K562 (cell line): ENCODE data around the gene MYCN. TPM values are rescaled to one million over a fixed set of nuclear protein-coding genes. Genes with fewer than 3 reads are reported as not detected.

ENCODE experiments used
- ATAC-seq: fragments of 200-7000 bp; cut with Tn5 transposase; 3 replicates; pipeline ENCODE4 v1.9.1; 2020; ENCODE audit warnings: moderate library complexity
- BruUV-seq: library from RNA; stranded (reverse); fragments of 400-500 nt; replicated peaks from 2 replicates; lab custom pipeline; 2021; lab: Mats Ljungman, UMichigan
- CTCF ChIA-PET: fragments of 300-600 bp; formaldehyde crosslinking; extraction: SDS; loops from one replicate; lab custom pipeline; 2021; ENCODE audit warnings: low intra/inter-chr PET ratio; lab: Yijun Ruan, JAX
- POLR2A ChIA-PET: fragments of 300-600, 350-650 bp; sonication (Branson Sonifier 250); formaldehyde crosslinking; extraction: SDS; loops from one replicate; lab custom pipeline; 2021; ENCODE audit warnings: antibody characterized with exemption, inconsistent platforms; lab: Yijun Ruan, JAX
- DNase-seq, 4 experiments: peaks; one replicate each; pipeline versions ENCODE4 v3.0.0 to v3.0.0-alpha.2; 2011 to 2018; ENCODE audit warnings: low spot score in 3 of 4, mixed read lengths in 3 of 4; ENCODE audit errors: extremely low read depth in 1 of 4
- FAIRE-seq: peaks from 2 replicates; lab custom pipeline; 2011; peaks lifted over from hg19 to GRCh38; lab: Jason Lieb, UNC
- H2AFZ ChIP-seq: 2 replicates; pipeline ENCODE4 v1.6.0; 2011; ENCODE audit warnings: low read depth, low read length, control low read depth, inconsistent platforms
- H3K27ac ChIP-seq: fragments of 200-600 bp; 3 replicates; pipeline ENCODE4 v1.8.0; 2011; ENCODE audit warnings: low read depth, mild to moderate bottlenecking, control low read depth, inconsistent platforms, low read length, moderate library complexity, mixed read lengths; ENCODE audit errors: extremely low read depth
- H3K27me3 ChIP-seq, 2 experiments: fragments of 300-600 bp in 1 of 2; 2 replicates in 1 of 2; 3 replicates in 1 of 2; pipeline versions ENCODE4 v1.6.0 to v1.8.0; 2011; ENCODE audit warnings: inconsistent platforms in 2 of 2, low read length in 2 of 2, mild to moderate bottlenecking in 1 of 2, mixed read lengths in 1 of 2, moderate library complexity in 1 of 2; ENCODE audit not compliant: control insufficient read depth in 2 of 2, insufficient read depth in 2 of 2
- H3K36me3 ChIP-seq: fragments of 300-600 bp; 3 replicates; pipeline ENCODE4 v1.8.0; 2011; ENCODE audit warnings: mild to moderate bottlenecking, low read length, inconsistent platforms; ENCODE audit not compliant: control insufficient read depth, insufficient read depth
- H3K4me1 ChIP-seq, 2 experiments: fragments of 200-600 bp in 1 of 2; replicated peaks in 1 of 2; 2 replicates in 1 of 2; 3 replicates in 1 of 2; pipeline versions ENCODE4 v1.5.1 to v1.8.0; 2011; ENCODE audit warnings: inconsistent platforms in 2 of 2, low read length in 2 of 2, mild to moderate bottlenecking in 1 of 2, mixed read lengths in 1 of 2, moderate library complexity in 1 of 2; ENCODE audit not compliant: control insufficient read depth in 2 of 2, insufficient read depth in 2 of 2
- H3K4me2 ChIP-seq: 2 replicates; pipeline ENCODE4 v1.6.1; 2011; ENCODE audit warnings: low read length, control low read depth, inconsistent platforms, mixed read lengths; ENCODE audit not compliant: insufficient read depth
- H3K4me3 ChIP-seq: fragments of 200-600 bp; sonication (generic), shearing (Covaris generic); 2 replicates; pipeline ENCODE4 v1.5.1; 2016; ENCODE audit warnings: control low read depth, inconsistent platforms
- H3K79me2 ChIP-seq: fragments of 200-600 bp; 3 replicates; pipeline ENCODE4 v1.8.0; 2011; ENCODE audit warnings: low read length, inconsistent platforms; ENCODE audit not compliant: control insufficient read depth, insufficient read depth
- H3K9ac ChIP-seq, 2 experiments: 2 replicates each; pipeline versions ENCODE4 v1.6.0 to v1.6.1; 2011; ENCODE audit warnings: low read depth in 2 of 2, low read length in 2 of 2, control low read depth in 1 of 2, inconsistent platforms in 1 of 2, mild to moderate bottlenecking in 1 of 2, mixed read lengths in 1 of 2; ENCODE audit not compliant: insufficient read depth in 1 of 2
- H3K9me1 ChIP-seq: one replicate; pipeline ENCODE4 v1.6.0; 2011; ENCODE audit warnings: inconsistent platforms, mild to moderate bottlenecking, low read length, moderate library complexity; ENCODE audit not compliant: control insufficient read depth, insufficient read depth
- H3K9me3 ChIP-seq: replicated peaks from 2 replicates; pipeline ENCODE4 v1.5.1; 2011; ENCODE audit warnings: low read depth, low read length, inconsistent platforms; ENCODE audit not compliant: control insufficient read depth, insufficient read depth
- H4K20me1 ChIP-seq: replicated peaks from 2 replicates; pipeline ENCODE4 v1.6.1; 2011; ENCODE audit warnings: low read length, inconsistent platforms, mixed read lengths; ENCODE audit not compliant: control insufficient read depth, insufficient read depth
- ARID2 ChIP-seq: fragments of 450-650 bp; IDR thresholded peaks from 2 replicates; pipeline ENCODE4 v1.6.1; 2017; ENCODE audit warnings: antibody characterized with exemption, mild to moderate bottlenecking
- CBX2 ChIP-seq: fragments of 200-600 bp; sonication (generic); IDR thresholded peaks from one replicate; pipeline ENCODE4 v1.6.1; 2012; ENCODE audit warnings: mild to moderate bottlenecking, low read length, inconsistent platforms; ENCODE audit not compliant: insufficient read depth, poor library complexity, severe bottlenecking
- HOMEZ ChIP-seq: fragments of 250-450 bp; sonication (Bioruptor Pico); IDR thresholded peaks from 2 replicates; pipeline ENCODE4 v1.4.0; 2020; ENCODE audit warnings: mild to moderate bottlenecking, moderate library complexity
- ILK ChIP-seq: fragments of 450-650 bp; IDR thresholded peaks from 2 replicates; pipeline ENCODE4 v1.6.1; 2016; ENCODE audit warnings: missing genetic modification characterization, low read depth, mild to moderate bottlenecking, missing compliant biosample characterization, moderate library complexity, borderline replicate concordance
- MTA3 ChIP-seq: fragments of 450-650 bp; formaldehyde crosslinking; IDR thresholded peaks from 2 replicates; pipeline ENCODE4 v1.6.1; 2017; ENCODE audit warnings: mild to moderate bottlenecking, borderline replicate concordance
- SFPQ ChIP-seq: fragments of 200-400 bp; formaldehyde crosslinking; IDR thresholded peaks from 2 replicates; pipeline ENCODE4 v1.6.1; 2017; ENCODE audit warnings: mild to moderate bottlenecking, low read depth, low read length, moderate library complexity
- SIRT6 ChIP-seq: IDR thresholded peaks from one replicate; pipeline ENCODE4 v1.6.1; 2012; ENCODE audit warnings: low read depth, mild to moderate bottlenecking, control low read depth, inconsistent platforms, low read length, moderate library complexity
- SRF ChIP-seq, 2 experiments: fragments of 250-450, 450-650 bp in 1 of 2; sonication (Bioruptor Pico) in 1 of 2; sonication (generic) in 1 of 2; formaldehyde crosslinking; IDR thresholded peaks; 2 replicates each; pipeline versions ENCODE4 v1.5.0 to v1.5.1; 2020 to 2022; ENCODE audit warnings: mild to moderate bottlenecking in 1 of 2, missing genetic modification reagents in 1 of 2
- ZBTB2 ChIP-seq: fragments of 450-650 bp; IDR thresholded peaks from 2 replicates; pipeline ENCODE4 v1.6.1; 2016; ENCODE audit warnings: antibody characterized with exemption
- ZBTB5 ChIP-seq: fragments of 450-650 bp; IDR thresholded peaks from 2 replicates; pipeline ENCODE4 v1.6.1; 2017; ENCODE audit warnings: antibody characterized with exemption
- ZC3H11A ChIP-seq: IDR thresholded peaks from 2 replicates; pipeline ENCODE4 v1.6.1; 2012; ENCODE audit warnings: low read depth, low read length, improper control_type of control experiment
- ZC3H4 ChIP-seq: sonication (generic); formaldehyde crosslinking; IDR thresholded peaks from 2 replicates; pipeline ENCODE4 v1.9.0; 2021; ENCODE audit warnings: missing genetic modification reagents, borderline replicate concordance
- ZNF431 ChIP-seq: sonication (generic); formaldehyde crosslinking; IDR thresholded peaks from 2 replicates; pipeline ENCODE4 v1.8.0; 2022; ENCODE audit warnings: mild to moderate bottlenecking, missing genetic modification reagents
- ZNF707 ChIP-seq: fragments of 250-450 bp; sonication (Bioruptor Pico); conservative IDR thresholded peaks from 2 replicates; pipeline ENCODE4 v1.8.0; 2022; ENCODE audit warnings: inconsistent platforms, mild to moderate bottlenecking, moderate library complexity
- WGBS: fragments of 100-300 bp; shearing (Covaris generic); methylation state at CpG from one replicate; pipeline ENCODE4 v1.1.6; 2016; ENCODE audit warnings: low coverage, mixed read lengths; ENCODE audit not compliant: insufficient coverage; ENCODE audit errors: missing lambda C conversion rate; 5-methylcytosine and 5-hydroxymethylcytosine counted together
- in situ Hi-C: fragments of 300-500 bp; cut with MboI; formaldehyde crosslinking; loops from 4 replicates; pipeline ENCODE4 v1.15.0; 2018; ENCODE audit warnings: inconsistent platforms, mixed read lengths
- intact Hi-C: fragments of 100-400 bp; cut with micrococcal nuclease; formaldehyde crosslinking; loops from 2 replicates; pipeline ENCODE4 v1.14.2; 2022
- polyA plus RNA-seq, 8 experiments: library from polyadenylated mRNA; depleted of rRNA in 4 of 8; stranded (reverse) in 5 of 8; unstranded in 3 of 8; fragments of >200 nt; fragmentation: Nextera tagmentation in 2 of 8; fragmentation: Illumina TruSeq in 1 of 8; extraction: Ambion mirVana in 2 of 8; extraction: Trizol in 1 of 8; gene quantifications; 2 replicates each; pipeline versions ENCODE4 v1.2.1 to v1.2.3, GENCODE V29; 2011 to 2014; ENCODE audit warnings: inconsistent platforms in 1 of 8, missing spikeins in 1 of 8
- total RNA-seq, 7 experiments: library from RNA; depleted of rRNA in 6 of 7; stranded (reverse); fragments of >200 nt in 6 of 7; fragmentation: Illumina TruSeq in 2 of 7; extraction: Trizol in 2 of 7; gene quantifications; 2 replicates each; pipeline versions ENCODE4 v1.2.1 to v1.2.3, GENCODE V29; 2011 to 2021; ENCODE audit warnings: low replicate concordance in 1 of 7

Gene MYCN
- total and polyA plus RNA-seq, 9 of the 15 experiments (the other 6 are each of a cell fraction or from before 2014, with no cell fraction given): not detected

GRCh38 chr2:15980605-15981098 is 40.3 kb downstream of the MYCN start (continued):
- no peak for TF ChIP-seq SFPQ
- no peak for TF ChIP-seq HOMEZ (CRISPR knock-in tag)

- Histone ChIP-seq H3K79me2 (no peaks in the 10 kb centered on the region), H3K36me3 (no peaks in the 10 kb centered on the region), H3K4me1 (no peaks in the 10 kb centered on the region), H3K9ac (no peak overlapping the region), H3K27me3 (peaks cover 0 to 48% of the 10 kb centered on the region in 2 experiments; a peak in 3 of 5 replicates), H3K4me3 (no peak overlapping the region), H3K9me1 (no peaks in the 10 kb centered on the region), H3K27ac (no peak overlapping the region), H2AFZ (no peak overlapping the region), H4K20me1 (no peaks in the 10 kb centered on the region), H3K4me2 (no peak overlapping the region), H3K9me3 (no peaks in the 10 kb centered on the region)
- WGBS: 0% methylated on average over 4 of the region's 8 CpGs
- DNase-seq: no peak
- ChIA-PET POLR2A (interaction anchor here (0.5 to 2.1 kb wide), 2 partner anchors 19 to 23 kb away, joined by 3 to 5 read pairs; no protein-coding TSS in a partner anchor), CTCF (no interaction called here)
- in situ Hi-C loops: no loop called here
- TF ChIP-seq SRF (CRISPR knock-in tag; IDR thresholded peaks at IDR 0.05): no peak
- TF ChIP-seq SIRT6: no peak
- TF ChIP-seq ZC3H4 (CRISPR knock-in tag): no peak
- no peak for TF ChIP-seq CBX2
- no peak for TF ChIP-seq MTA3
- no peak for TF ChIP-seq ZNF431 (CRISPR knock-in tag)
- TF ChIP-seq ZC3H11A: no peak
- no peak for TF ChIP-seq ARID2
- TF ChIP-seq ZNF707 (CRISPR knock-in tag): no peak
- TF ChIP-seq ZBTB2: no peak
- TF ChIP-seq ILK (tag): no peak
- TF ChIP-seq ZBTB5: no peak
- intact Hi-C loops: no loop called here
- no peak for FAIRE-seq
- no TSS peak for BruUV-seq
- no peak for ATAC-seq
Observed at GRCh38 chr2:15981646-15982045, 41.3 kb downstream of the MYCN start.
